ENCODE data around the gene TMEM269. TPM values are rescaled to one million over a fixed set of nuclear protein-coding genes. Genes with fewer than 3 reads are reported as not detected.

Gene TMEM269
- total RNA-seq, 2 experiments from 2014 or later = 0.15 to 0.33 TPM

GRCh38 chr1:42816585-42817439, 32.0 kb downstream of the TMEM269 start, which contains the start of the genes ERMAP and SVBP:
ERMAP (plus strand) TSS chr1:42817122; CDS start chr1:42830449, 13,327 bp downstream.
SVBP (minus strand) TSS chr1:42817397; CDS start chr1:42816544, 853 bp downstream.
- no peaks in the 10 kb centered on the region for H3K36me3 Mint-ChIP-seq
- no peaks in the 10 kb centered on the region for H3K27me3 Mint-ChIP-seq
- CTCF ChIA-PET = interaction anchor here (0.8 to 2.9 kb wide), 9 partner anchors 9 to 257 kb away, joined by 3 to 23 read pairs (median 5); partner anchors contain the start of genes C1orf50, P3H1 and ZNF691
- H3K9me3 Mint-ChIP-seq = no peaks in the 10 kb centered on the region
- H3K4me1 Mint-ChIP-seq (ENCODE audit: low read depth) = peaks cover 17% of the 10 kb centered on the region
- intact Hi-C loops (cut with micrococcal nuclease) = loop anchor here (1.0 to 10.0 kb wide), 3 partner anchors 30 to 108 kb away; partner anchors contain the start of genes C1orf50 and P3H1
- POLR2A ChIA-PET = interaction anchor here (0.6 to 1.6 kb wide), 6 partner anchors 29 to 356 kb away, joined by 3 to 11 read pairs (median 4); partner anchors contain the start of genes C1orf50, CFAP57, EBNA1BP2 and P3H1
- H3K4me3 Mint-ChIP-seq = peak within 1 kb of the TSS; percentile 76
- peak within 1 kb of the TSS; percentile 75 for H3K27ac Mint-ChIP-seq
- DNase-seq = peak; percentile 96

- Mint-ChIP-seq H3K4me3 (peak overlapping the region; percentile 76), H3K4me1 (ENCODE audit: low read depth) (peaks cover 17% of the 10 kb centered on the region), H3K9me3 (no peaks in the 10 kb centered on the region), H3K36me3 (no peaks in the 10 kb centered on the region), H3K27ac (peak overlapping the region; percentile 30), H3K27me3 (no peaks in the 10 kb centered on the region)
- ChIA-PET POLR2A (interaction anchor here (0.7 to 1.6 kb wide), 4 partner anchors 29 to 355 kb away, joined by 3 to 11 read pairs (median 4); partner anchors contain the start of genes C1orf50, CFAP57, EBNA1BP2 and P3H1), CTCF (interaction anchor here (1.3 to 2.9 kb wide), 6 partner anchors 10 to 256 kb away, joined by 3 to 23 read pairs (median 6); partner anchors contain the start of genes C1orf50, P3H1 and ZNF691)
- no peak for DNase-seq
- intact Hi-C loops (cut with micrococcal nuclease) = loop anchor here (1.0 to 10.0 kb wide), 3 partner anchors 30 to 107 kb away; partner anchors contain the start of genes C1orf50 and P3H1
These were observed 32.6 kb downstream of the TMEM269 start for GRCh38 chr1:42817440-42817767.

- H3K9me3 Mint-ChIP-seq = no peaks in the 10 kb centered on the region
- ChIA-PET CTCF (interaction anchor here (1.3 to 2.9 kb wide), 5 partner anchors 29 to 256 kb away, joined by 3 to 23 read pairs (median 6); partner anchors contain the start of genes C1orf50, P3H1 and ZNF691), POLR2A (interaction anchor here (0.7 to 1.6 kb wide), 3 partner anchors 28 to 51 kb away, joined by 3 to 11 read pairs (median 5); partner anchors contain the start of genes C1orf50, P3H1 and ZNF691)
- H3K36me3 Mint-ChIP-seq = no peaks in the 10 kb centered on the region
- H3K27ac Mint-ChIP-seq = no peak overlapping the region
- peak overlapping the region; percentile 76 for H3K4me3 Mint-ChIP-seq
- H3K4me1 Mint-ChIP-seq (ENCODE audit: low read depth) = peaks cover 17% of the 10 kb centered on the region
- no peak for DNase-seq
- no peaks in the 10 kb centered on the region for H3K27me3 Mint-ChIP-seq
- intact Hi-C loops (cut with micrococcal nuclease) = loop anchor here (1.0 to 10.0 kb wide), 3 partner anchors 29 to 107 kb away; partner anchors contain the start of genes C1orf50 and P3H1
These were observed 33.2 kb downstream of the TMEM269 start for GRCh38 chr1:42817976-42818375.

GRCh38 chr1:42820813-42821212, 36.0 kb downstream of the TMEM269 start:
- no peaks in the 10 kb centered on the region for H3K27me3 Mint-ChIP-seq
- no peak overlapping the region for H3K27ac Mint-ChIP-seq
- no peaks in the 10 kb centered on the region for H3K9me3 Mint-ChIP-seq
- H3K4me3 Mint-ChIP-seq = no peak overlapping the region
- peaks cover 14% of the 10 kb centered on the region for H3K4me1 Mint-ChIP-seq (ENCODE audit: low read depth)
- no peaks in the 10 kb centered on the region for H3K36me3 Mint-ChIP-seq
- no peak for DNase-seq
- POLR2A ChIA-PET = no interaction called here
- CTCF ChIA-PET = interaction anchor here (1.0 to 2.4 kb wide), 5 partner anchors 25 to 253 kb away, joined by 3 to 8 read pairs (median 6); partner anchors contain the start of gene ZNF691
- intact Hi-C loops (cut with micrococcal nuclease) = no loop called here

GRCh38 chr1:42821690-42822089, 36.9 kb downstream of the TMEM269 start:
- no peak overlapping the region for H3K4me3 Mint-ChIP-seq
- ChIA-PET POLR2A (no interaction called here), CTCF (interaction anchor here (1.0 to 2.4 kb wide), 5 partner anchors 24 to 252 kb away, joined by 3 to 8 read pairs (median 6); partner anchors contain the start of gene ZNF691)
- H3K27me3 Mint-ChIP-seq = no peaks in the 10 kb centered on the region
- intact Hi-C loops (cut with micrococcal nuclease) = no loop called here
- H3K27ac Mint-ChIP-seq = no peak overlapping the region
- no peaks in the 10 kb centered on the region for H3K36me3 Mint-ChIP-seq
- no peaks in the 10 kb centered on the region for H3K9me3 Mint-ChIP-seq
- no peak for DNase-seq
- peaks cover 7% of the 10 kb centered on the region for H3K4me1 Mint-ChIP-seq (ENCODE audit: low read depth)

- ChIA-PET POLR2A (no interaction called here), CTCF (interaction anchor here (1.1 to 1.4 kb wide), 2 partner anchors 45 to 1183 kb away, joined by 3 read pairs; no protein-coding TSS in a partner anchor)
- no peak overlapping the region for H3K27ac Mint-ChIP-seq
- DNase-seq = no peak
- H3K9me3 Mint-ChIP-seq = no peaks in the 10 kb centered on the region
- H3K36me3 Mint-ChIP-seq = no peaks in the 10 kb centered on the region
- intact Hi-C loops (cut with micrococcal nuclease) = no loop called here
- H3K4me1 Mint-ChIP-seq (ENCODE audit: low read depth) = peaks cover 3% of the 10 kb centered on the region
- no peak overlapping the region for H3K4me3 Mint-ChIP-seq
- H3K27me3 Mint-ChIP-seq = no peaks in the 10 kb centered on the region
These were observed 38.1 kb downstream of the TMEM269 start for GRCh38 chr1:42822800-42823392.

- H3K4me1 Mint-ChIP-seq (ENCODE audit: low read depth) = no peaks in the 10 kb centered on the region
- CTCF ChIA-PET = no interaction called here
- no peaks in the 10 kb centered on the region for H3K9me3 Mint-ChIP-seq
- POLR2A ChIA-PET = no interaction called here
- no peak overlapping the region for H3K27ac Mint-ChIP-seq
- no peaks in the 10 kb centered on the region for H3K27me3 Mint-ChIP-seq
- intact Hi-C loops (cut with micrococcal nuclease) = no loop called here
- H3K4me3 Mint-ChIP-seq = no peak overlapping the region
- no peaks in the 10 kb centered on the region for H3K36me3 Mint-ChIP-seq
- no peak for DNase-seq
These were observed 39.8 kb downstream of the TMEM269 start for GRCh38 chr1:42824481-42825035.

- DNase-seq = no peak
- Mint-ChIP-seq H3K27ac (no peak overlapping the region), H3K4me1 (ENCODE audit: low read depth) (no peaks in the 10 kb centered on the region), H3K9me3 (no peaks in the 10 kb centered on the region), H3K27me3 (no peaks in the 10 kb centered on the region), H3K4me3 (no peak overlapping the region), H3K36me3 (no peaks in the 10 kb centered on the region)
- intact Hi-C loops (cut with micrococcal nuclease) = no loop called here
- POLR2A ChIA-PET = no interaction called here
- CTCF ChIA-PET = no interaction called here
These were observed 40.5 kb downstream of the TMEM269 start for GRCh38 chr1:42825036-42825851.

GRCh38 chr1:42830631-42831030, 45.8 kb downstream of the TMEM269 start:
- ChIA-PET POLR2A (no interaction called here), CTCF (interaction anchor here (0.6 kb wide), 1 partner anchor 707 kb away, joined by 3 read pairs; no protein-coding TSS in a partner anchor)
- no peaks in the 10 kb centered on the region for H3K4me1 Mint-ChIP-seq (ENCODE audit: low read depth)
- intact Hi-C loops (cut with micrococcal nuclease) = no loop called here
- DNase-seq = no peak
- no peak overlapping the region for H3K27ac Mint-ChIP-seq
- no peaks in the 10 kb centered on the region for H3K9me3 Mint-ChIP-seq
- H3K36me3 Mint-ChIP-seq = no peaks in the 10 kb centered on the region
- no peak overlapping the region for H3K4me3 Mint-ChIP-seq
- no peaks in the 10 kb centered on the region for H3K27me3 Mint-ChIP-seq

GRCh38 chr1:42831273-42831672, 46.5 kb downstream of the TMEM269 start:
- no peaks in the 10 kb centered on the region for H3K9me3 Mint-ChIP-seq
- ChIA-PET CTCF (interaction anchor here (1.0 kb wide), 1 partner anchor 15 kb away, joined by 3 read pairs; the partner anchor contains the start of gene ZNF691), POLR2A (no interaction called here)
- H3K4me1 Mint-ChIP-seq (ENCODE audit: low read depth) = no peaks in the 10 kb centered on the region
- H3K27me3 Mint-ChIP-seq = no peaks in the 10 kb centered on the region
- H3K36me3 Mint-ChIP-seq = no peaks in the 10 kb centered on the region
- H3K4me3 Mint-ChIP-seq = no peak overlapping the region
- intact Hi-C loops (cut with micrococcal nuclease) = no loop called here
- no peak for DNase-seq
- H3K27ac Mint-ChIP-seq = no peak overlapping the region

GRCh38 chr1:42832641-42833240, 48.0 kb downstream of the TMEM269 start:
- Mint-ChIP-seq H3K27ac (no peak overlapping the region), H3K36me3 (no peaks in the 10 kb centered on the region), H3K4me1 (ENCODE audit: low read depth) (no peaks in the 10 kb centered on the region), H3K4me3 (no peak overlapping the region), H3K9me3 (no peaks in the 10 kb centered on the region), H3K27me3 (no peaks in the 10 kb centered on the region)
- intact Hi-C loops (cut with micrococcal nuclease) = no loop called here
- DNase-seq = no peak
- CTCF ChIA-PET = no interaction called here
- POLR2A ChIA-PET = no interaction called here
